ENCODE results near the gene SH3GL3. TPM values are rescaled to one million over a fixed set of nuclear protein-coding genes. Genes with fewer than 3 reads are reported as not detected.

SH3GL3 gene
- total RNA-seq, 1 experiment from 2014 or later, result 0.24 TPM

DNA sequence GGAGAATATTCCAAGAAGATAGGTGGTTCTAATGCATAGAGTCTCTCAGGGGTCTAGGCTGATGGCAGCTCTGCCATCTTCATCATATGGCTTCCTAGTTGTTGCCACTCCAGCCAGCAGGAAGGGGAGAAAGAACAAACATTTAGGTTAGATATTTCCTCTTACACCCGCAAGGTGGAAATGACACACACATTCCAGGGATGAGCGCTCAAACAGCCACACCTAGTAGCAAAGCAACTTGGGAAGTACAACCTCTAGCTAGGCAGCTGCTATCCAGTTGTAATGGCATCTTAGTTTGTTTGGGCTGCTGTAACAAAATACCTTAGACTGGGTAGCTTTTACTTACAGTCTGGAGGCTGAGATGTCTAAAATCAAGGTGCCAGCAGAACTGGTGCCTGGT is 154.9 kb downstream of the SH3GL3 start:
- no peak overlapping the region for H3K4me3 Mint-ChIP-seq (ENCODE audit: low read depth, unreplicated experiment)
- DNase-seq, result no peak
- no peaks in the 10 kb centered on the region for H3K36me3 Mint-ChIP-seq (ENCODE audit: insufficient read depth, unreplicated experiment)
- H3K4me1 Mint-ChIP-seq (ENCODE audit: low read depth, unreplicated experiment), result no peaks in the 10 kb centered on the region
- CTCF ChIA-PET, result interaction anchor here (0.6 kb wide), 1 partner anchor 429 kb away, joined by 4 read pairs; no protein-coding TSS in a partner anchor
- TF ChIP-seq, protein P1, sequence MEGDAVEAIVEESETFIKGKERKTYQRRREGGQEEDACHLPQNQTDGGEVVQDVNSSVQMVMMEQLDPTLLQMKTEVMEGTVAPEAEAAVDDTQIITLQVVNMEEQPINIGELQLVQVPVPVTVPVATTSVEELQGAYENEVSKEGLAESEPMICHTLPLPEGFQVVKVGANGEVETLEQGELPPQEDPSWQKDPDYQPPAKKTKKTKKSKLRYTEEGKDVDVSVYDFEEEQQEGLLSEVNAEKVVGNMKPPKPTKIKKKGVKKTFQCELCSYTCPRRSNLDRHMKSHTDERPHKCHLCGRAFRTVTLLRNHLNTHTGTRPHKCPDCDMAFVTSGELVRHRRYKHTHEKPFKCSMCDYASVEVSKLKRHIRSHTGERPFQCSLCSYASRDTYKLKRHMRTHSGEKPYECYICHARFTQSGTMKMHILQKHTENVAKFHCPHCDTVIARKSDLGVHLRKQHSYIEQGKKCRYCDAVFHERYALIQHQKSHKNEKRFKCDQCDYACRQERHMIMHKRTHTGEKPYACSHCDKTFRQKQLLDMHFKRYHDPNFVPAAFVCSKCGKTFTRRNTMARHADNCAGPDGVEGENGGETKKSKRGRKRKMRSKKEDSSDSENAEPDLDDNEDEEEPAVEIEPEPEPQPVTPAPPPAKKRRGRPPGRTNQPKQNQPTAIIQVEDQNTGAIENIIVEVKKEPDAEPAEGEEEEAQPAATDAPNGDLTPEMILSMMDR (IDR thresholded peaks at IDR 0.05; ENCODE audit: unreplicated experiment), result no peak
- H3K9me3 Mint-ChIP-seq (ENCODE audit: low read depth, unreplicated experiment), result peaks cover 6% of the 10 kb centered on the region
- intact Hi-C loops (cut with micrococcal nuclease; ENCODE audit: unreplicated experiment), result no loop called here
- H3K27ac Mint-ChIP-seq (ENCODE audit: unreplicated experiment), result no peak overlapping the region
- H3K27me3 Mint-ChIP-seq (ENCODE audit: unreplicated experiment), result no peaks in the 10 kb centered on the region
- BruUV-seq (replicated peaks), result no TSS peak

- BruUV-seq (replicated peaks), result no TSS peak
- no peak overlapping the region for H3K27ac Mint-ChIP-seq (ENCODE audit: unreplicated experiment)
- intact Hi-C loops (cut with micrococcal nuclease; ENCODE audit: unreplicated experiment), result no loop called here
- H3K4me1 Mint-ChIP-seq (ENCODE audit: low read depth, unreplicated experiment), result no peaks in the 10 kb centered on the region
- no peak for DNase-seq
- no peaks in the 10 kb centered on the region for H3K36me3 Mint-ChIP-seq (ENCODE audit: insufficient read depth, unreplicated experiment)
- CTCF ChIA-PET, result no interaction called here
- TF ChIP-seq, protein P1 (IDR thresholded peaks at IDR 0.05; ENCODE audit: unreplicated experiment), result no peak
- peaks cover 6% of the 10 kb centered on the region for H3K9me3 Mint-ChIP-seq (ENCODE audit: low read depth, unreplicated experiment)
- no peak overlapping the region for H3K4me3 Mint-ChIP-seq (ENCODE audit: low read depth, unreplicated experiment)
- no peaks in the 10 kb centered on the region for H3K27me3 Mint-ChIP-seq (ENCODE audit: unreplicated experiment)
Observed at GRCh38 chr15:83604549-83604948, 157.4 kb downstream of the SH3GL3 start.

DNA sequence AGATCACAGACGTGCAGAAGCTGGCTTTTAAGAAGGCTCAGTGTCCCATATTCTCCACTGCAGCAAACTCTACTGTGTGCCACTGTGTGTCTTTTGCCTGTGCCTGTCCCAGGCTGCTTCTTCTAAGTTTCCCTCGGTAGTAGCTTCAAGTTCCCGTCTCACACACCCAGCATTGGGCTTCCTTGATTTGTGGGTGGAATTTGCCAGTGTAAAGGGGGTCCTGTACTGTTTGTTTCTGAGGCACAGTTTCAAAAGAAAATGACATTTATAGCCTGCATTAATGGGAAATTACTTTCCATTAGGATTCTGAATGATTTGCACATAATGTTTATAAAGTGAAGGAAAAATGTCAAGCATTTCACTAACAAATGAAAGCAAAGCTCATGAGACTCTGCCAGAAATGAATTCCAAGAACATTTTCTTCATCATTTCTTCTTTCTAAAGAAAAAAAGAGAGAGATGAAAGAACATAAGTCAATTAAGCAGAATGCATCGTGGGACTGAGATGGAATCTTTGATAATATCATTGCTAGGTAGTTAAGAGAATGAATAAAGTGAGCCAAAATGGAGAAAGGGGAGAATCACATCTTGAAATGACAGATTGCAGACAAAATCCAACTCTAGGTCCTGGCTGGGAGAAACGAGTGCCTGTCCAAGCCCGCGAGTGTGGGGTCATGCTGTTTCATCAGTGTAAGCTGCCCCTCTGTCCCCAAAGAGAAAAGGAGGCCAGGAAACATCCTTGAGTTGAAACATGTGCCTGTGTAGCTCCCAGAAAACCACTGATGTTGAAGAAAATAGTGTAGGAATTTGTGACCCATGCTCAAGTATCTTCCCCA is 158.2 kb downstream of the SH3GL3 start:
- Mint-ChIP-seq H3K4me1 (ENCODE audit: low read depth, unreplicated experiment) (no peaks in the 10 kb centered on the region), H3K4me3 (ENCODE audit: low read depth, unreplicated experiment) (no peak overlapping the region), H3K9me3 (ENCODE audit: low read depth, unreplicated experiment) (peaks cover 6% of the 10 kb centered on the region), H3K36me3 (ENCODE audit: insufficient read depth, unreplicated experiment) (no peaks in the 10 kb centered on the region), H3K27me3 (ENCODE audit: unreplicated experiment) (no peaks in the 10 kb centered on the region), H3K27ac (ENCODE audit: unreplicated experiment) (no peak overlapping the region)
- CTCF ChIA-PET, result interaction anchor here (0.5 kb wide), 1 partner anchor 360 kb away, joined by 4 read pairs; no protein-coding TSS in a partner anchor
- BruUV-seq (replicated peaks), result no TSS peak
- TF ChIP-seq, protein P1 (IDR thresholded peaks at IDR 0.05; ENCODE audit: unreplicated experiment), result no peak
- intact Hi-C loops (cut with micrococcal nuclease; ENCODE audit: unreplicated experiment), result no loop called here
- DNase-seq, result no peak

- no peaks in the 10 kb centered on the region for H3K27me3 Mint-ChIP-seq (ENCODE audit: unreplicated experiment)
- H3K36me3 Mint-ChIP-seq (ENCODE audit: insufficient read depth, unreplicated experiment), result no peaks in the 10 kb centered on the region
- H3K4me3 Mint-ChIP-seq (ENCODE audit: low read depth, unreplicated experiment), result no peak overlapping the region
- no peak overlapping the region for H3K27ac Mint-ChIP-seq (ENCODE audit: unreplicated experiment)
- no peaks in the 10 kb centered on the region for H3K9me3 Mint-ChIP-seq (ENCODE audit: low read depth, unreplicated experiment)
- peaks cover 38% of the 10 kb centered on the region for H3K4me1 Mint-ChIP-seq (ENCODE audit: low read depth, unreplicated experiment)
- no peak for DNase-seq
- TF ChIP-seq, protein P1 (IDR thresholded peaks at IDR 0.05; ENCODE audit: unreplicated experiment), result no peak
- intact Hi-C loops (cut with micrococcal nuclease; ENCODE audit: unreplicated experiment), result no loop called here
- no TSS peak for BruUV-seq (replicated peaks)
- CTCF ChIA-PET, result no interaction called here
Observed at GRCh38 chr15:83610132-83610531, 163.0 kb downstream of the SH3GL3 start.
